ENCODE results near the gene LSM5. TPM values are rescaled to one million over a fixed set of nuclear protein-coding genes. Genes with fewer than 3 reads are reported as not detected.

LSM5 gene
- total and polyA plus RNA-seq, 9 of the 15 experiments (the other 6 are each of a cell fraction or from before 2014, with no cell fraction given), result 36.3 to 620 (median 186) TPM

DNA sequence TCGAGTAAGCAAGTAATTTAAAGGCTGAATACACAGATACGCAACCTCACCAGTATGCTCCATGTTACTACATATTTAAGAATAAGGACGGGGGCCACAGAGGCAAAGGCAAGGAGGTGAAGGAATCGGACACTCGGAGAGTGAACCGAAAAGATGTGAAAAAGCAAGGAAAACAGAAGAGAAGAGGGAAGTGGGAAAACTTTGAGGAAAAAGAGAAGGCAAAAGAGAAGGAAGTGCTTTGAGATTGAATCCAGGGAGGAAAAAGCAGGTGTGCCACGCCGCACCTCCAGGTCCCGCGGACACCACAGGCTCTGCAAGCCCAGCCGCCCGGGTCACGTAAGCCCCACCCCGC, 4.7 kb upstream of the LSM5 start (continued):
- TF ChIP-seq, protein P1, sequence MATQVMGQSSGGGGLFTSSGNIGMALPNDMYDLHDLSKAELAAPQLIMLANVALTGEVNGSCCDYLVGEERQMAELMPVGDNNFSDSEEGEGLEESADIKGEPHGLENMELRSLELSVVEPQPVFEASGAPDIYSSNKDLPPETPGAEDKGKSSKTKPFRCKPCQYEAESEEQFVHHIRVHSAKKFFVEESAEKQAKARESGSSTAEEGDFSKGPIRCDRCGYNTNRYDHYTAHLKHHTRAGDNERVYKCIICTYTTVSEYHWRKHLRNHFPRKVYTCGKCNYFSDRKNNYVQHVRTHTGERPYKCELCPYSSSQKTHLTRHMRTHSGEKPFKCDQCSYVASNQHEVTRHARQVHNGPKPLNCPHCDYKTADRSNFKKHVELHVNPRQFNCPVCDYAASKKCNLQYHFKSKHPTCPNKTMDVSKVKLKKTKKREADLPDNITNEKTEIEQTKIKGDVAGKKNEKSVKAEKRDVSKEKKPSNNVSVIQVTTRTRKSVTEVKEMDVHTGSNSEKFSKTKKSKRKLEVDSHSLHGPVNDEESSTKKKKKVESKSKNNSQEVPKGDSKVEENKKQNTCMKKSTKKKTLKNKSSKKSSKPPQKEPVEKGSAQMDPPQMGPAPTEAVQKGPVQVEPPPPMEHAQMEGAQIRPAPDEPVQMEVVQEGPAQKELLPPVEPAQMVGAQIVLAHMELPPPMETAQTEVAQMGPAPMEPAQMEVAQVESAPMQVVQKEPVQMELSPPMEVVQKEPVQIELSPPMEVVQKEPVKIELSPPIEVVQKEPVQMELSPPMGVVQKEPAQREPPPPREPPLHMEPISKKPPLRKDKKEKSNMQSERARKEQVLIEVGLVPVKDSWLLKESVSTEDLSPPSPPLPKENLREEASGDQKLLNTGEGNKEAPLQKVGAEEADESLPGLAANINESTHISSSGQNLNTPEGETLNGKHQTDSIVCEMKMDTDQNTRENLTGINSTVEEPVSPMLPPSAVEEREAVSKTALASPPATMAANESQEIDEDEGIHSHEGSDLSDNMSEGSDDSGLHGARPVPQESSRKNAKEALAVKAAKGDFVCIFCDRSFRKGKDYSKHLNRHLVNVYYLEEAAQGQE (IDR thresholded peaks at IDR 0.05; ENCODE audit: borderline replicate concordance), result no peak
- TF ChIP-seq, protein P1 (CRISPR knock-in tag; IDR thresholded peaks at IDR 0.05; ENCODE audit: low read depth), result no peak
- TF ChIP-seq POLR2H (tag; IDR thresholded peaks at IDR 0.05; ENCODE audit: low read depth) (peak; percentile 69; the same call in 1 of the 2 replicates), SRF (CRISPR knock-in tag; IDR thresholded peaks at IDR 0.05) (peak in 1 of 2 experiments; percentile 0; a peak in 1 of 4 replicates), RBBP5 (IDR thresholded peaks at IDR 0.05; ENCODE audit: borderline replicate concordance, insufficient read depth, low read length, poor library complexity, severe bottlenecking) (peak; percentile 19), SRSF3 (IDR thresholded peaks at IDR 0.05; ENCODE audit: insufficient read depth, low read length) (no peak), ZNF77 (CRISPR knock-in tag; IDR thresholded peaks at IDR 0.05) (no peak), PHF20 (IDR thresholded peaks at IDR 0.05; ENCODE audit: partially characterized antibody) (no peak), CGGBP1 (CRISPR knock-in tag; IDR thresholded peaks at IDR 0.05) (peak; percentile 37; the same call in 1 of the 2 replicates), EP400 (IDR thresholded peaks at IDR 0.05) (peak; percentile 70), TAF7 (tag; IDR thresholded peaks at IDR 0.05) (peak; percentile 63; the same call in 1 of the 2 replicates), THRAP3 (IDR thresholded peaks at IDR 0.05; ENCODE audit: borderline replicate concordance) (peak; percentile 67; the same call in 1 of the 2 replicates), SMARCE1 (IDR thresholded peaks at IDR 0.05) (peak; percentile 53; the same call in 1 of the 2 replicates)
- TF ChIP-seq, protein P2, sequence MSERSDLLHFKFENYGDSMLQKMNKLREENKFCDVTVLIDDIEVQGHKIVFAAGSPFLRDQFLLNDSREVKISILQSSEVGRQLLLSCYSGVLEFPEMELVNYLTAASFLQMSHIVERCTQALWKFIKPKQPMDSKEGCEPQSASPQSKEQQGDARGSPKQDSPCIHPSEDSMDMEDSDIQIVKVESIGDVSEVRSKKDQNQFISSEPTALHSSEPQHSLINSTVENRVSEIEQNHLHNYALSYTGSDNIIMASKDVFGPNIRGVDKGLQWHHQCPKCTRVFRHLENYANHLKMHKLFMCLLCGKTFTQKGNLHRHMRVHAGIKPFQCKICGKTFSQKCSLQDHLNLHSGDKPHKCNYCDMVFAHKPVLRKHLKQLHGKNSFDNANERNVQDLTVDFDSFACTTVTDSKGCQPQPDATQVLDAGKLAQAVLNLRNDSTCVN (CRISPR knock-in tag; IDR thresholded peaks at IDR 0.05), result peak; percentile 77; the same call in 1 of the 2 replicates
- TF ChIP-seq, protein P3, sequence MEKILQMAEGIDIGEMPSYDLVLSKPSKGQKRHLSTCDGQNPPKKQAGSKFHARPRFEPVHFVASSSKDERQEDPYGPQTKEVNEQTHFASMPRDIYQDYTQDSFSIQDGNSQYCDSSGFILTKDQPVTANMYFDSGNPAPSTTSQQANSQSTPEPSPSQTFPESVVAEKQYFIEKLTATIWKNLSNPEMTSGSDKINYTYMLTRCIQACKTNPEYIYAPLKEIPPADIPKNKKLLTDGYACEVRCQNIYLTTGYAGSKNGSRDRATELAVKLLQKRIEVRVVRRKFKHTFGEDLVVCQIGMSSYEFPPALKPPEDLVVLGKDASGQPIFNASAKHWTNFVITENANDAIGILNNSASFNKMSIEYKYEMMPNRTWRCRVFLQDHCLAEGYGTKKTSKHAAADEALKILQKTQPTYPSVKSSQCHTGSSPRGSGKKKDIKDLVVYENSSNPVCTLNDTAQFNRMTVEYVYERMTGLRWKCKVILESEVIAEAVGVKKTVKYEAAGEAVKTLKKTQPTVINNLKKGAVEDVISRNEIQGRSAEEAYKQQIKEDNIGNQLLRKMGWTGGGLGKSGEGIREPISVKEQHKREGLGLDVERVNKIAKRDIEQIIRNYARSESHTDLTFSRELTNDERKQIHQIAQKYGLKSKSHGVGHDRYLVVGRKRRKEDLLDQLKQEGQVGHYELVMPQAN (IDR thresholded peaks at IDR 0.05; ENCODE audit: borderline replicate concordance), result peak; percentile 83

Data from K562 (cell line).